ENCODE data around the gene ODAD4.

ODAD4 gene

GRCh38 chr17:41966463-41967140 is 36.2 kb downstream of the ODAD4 start, which contains the start of gene CNP:
Gene CNP, plus strand, starts transcription at chr17:41966795. Its CDS starts 90 bp downstream, at chr17:41966885.
- peak; percentile 83 to 84 for DNase-seq (ENCODE audit: low read depth in 1 of 2, low spot score in 1 of 2)
- Histone ChIP-seq H3K4me3 (replicated peaks; ENCODE audit: insufficient read depth, low read length) (peak within 1 kb of the TSS; percentile 76), H3K27ac (replicated peaks) (peak within 1 kb of the TSS; percentile 79), H3K27me3 (ENCODE audit: insufficient read depth, poor library complexity, severe bottlenecking) (no peaks in the 10 kb centered on the region)
- TF ChIP-seq POLR2AphosphoS5 (IDR thresholded peaks at IDR 0.05; ENCODE audit: low read depth): peak; percentile 49
- TF ChIP-seq REST (IDR thresholded peaks at IDR 0.05; ENCODE audit: insufficient replicate concordance, low read depth): no peak
- no peak for TF ChIP-seq GABPA (IDR thresholded peaks at IDR 0.05; ENCODE audit: low read depth)

DNA sequence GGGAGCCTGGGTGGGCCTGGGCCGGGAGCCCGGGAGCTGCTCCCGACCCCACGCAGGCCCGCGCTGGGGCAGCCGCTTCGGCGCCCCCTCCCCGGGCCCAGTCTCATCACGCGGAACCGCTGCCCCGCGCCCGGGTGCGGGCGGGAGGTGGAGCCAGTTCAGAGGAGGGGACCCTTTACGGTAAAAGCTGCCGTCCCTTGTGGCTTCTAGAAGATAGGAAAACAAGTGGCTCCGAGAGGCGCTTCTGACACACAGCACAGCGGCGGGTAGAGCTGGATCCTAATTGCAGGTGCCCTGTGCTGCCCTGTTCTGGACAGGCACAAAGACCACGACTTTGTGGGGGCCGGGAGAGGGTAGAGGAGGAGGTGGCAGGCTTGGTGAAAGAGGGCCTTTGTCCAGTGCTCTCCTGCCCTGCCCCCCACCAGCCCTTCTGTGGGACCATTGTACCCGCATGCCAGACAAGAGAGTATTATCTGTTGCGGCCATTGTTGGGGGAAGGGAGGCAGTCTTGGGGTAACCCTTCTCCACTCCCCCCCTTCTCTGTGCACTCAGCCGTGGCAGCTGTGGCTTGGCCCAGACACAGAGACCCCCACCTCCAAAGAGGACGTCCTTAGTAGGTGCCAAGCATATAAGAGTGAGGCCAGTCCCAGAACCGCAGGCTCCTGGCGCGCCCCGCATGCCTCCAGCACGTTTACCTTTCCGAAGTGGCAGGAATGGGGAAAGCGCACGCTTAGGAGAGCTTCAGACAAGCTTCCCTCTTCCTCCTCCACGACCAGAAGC is 36.9 kb downstream of the ODAD4 start:
- Histone ChIP-seq H3K27ac (replicated peaks) (peak overlapping the region; percentile 79), H3K27me3 (ENCODE audit: insufficient read depth, poor library complexity, severe bottlenecking) (no peaks in the 10 kb centered on the region), H3K4me3 (replicated peaks; ENCODE audit: insufficient read depth, low read length) (peak overlapping the region; percentile 76)
- TF ChIP-seq POLR2AphosphoS5 (IDR thresholded peaks at IDR 0.05; ENCODE audit: low read depth) (no peak; the same call in 1 of the 2 replicates), REST (IDR thresholded peaks at IDR 0.05; ENCODE audit: insufficient replicate concordance, low read depth) (no peak), GABPA (IDR thresholded peaks at IDR 0.05; ENCODE audit: low read depth) (no peak), SPI1 (IDR thresholded peaks at IDR 0.05; ENCODE audit: borderline replicate concordance, low read depth) (no peak)
- TF ChIP-seq, protein P1, sequence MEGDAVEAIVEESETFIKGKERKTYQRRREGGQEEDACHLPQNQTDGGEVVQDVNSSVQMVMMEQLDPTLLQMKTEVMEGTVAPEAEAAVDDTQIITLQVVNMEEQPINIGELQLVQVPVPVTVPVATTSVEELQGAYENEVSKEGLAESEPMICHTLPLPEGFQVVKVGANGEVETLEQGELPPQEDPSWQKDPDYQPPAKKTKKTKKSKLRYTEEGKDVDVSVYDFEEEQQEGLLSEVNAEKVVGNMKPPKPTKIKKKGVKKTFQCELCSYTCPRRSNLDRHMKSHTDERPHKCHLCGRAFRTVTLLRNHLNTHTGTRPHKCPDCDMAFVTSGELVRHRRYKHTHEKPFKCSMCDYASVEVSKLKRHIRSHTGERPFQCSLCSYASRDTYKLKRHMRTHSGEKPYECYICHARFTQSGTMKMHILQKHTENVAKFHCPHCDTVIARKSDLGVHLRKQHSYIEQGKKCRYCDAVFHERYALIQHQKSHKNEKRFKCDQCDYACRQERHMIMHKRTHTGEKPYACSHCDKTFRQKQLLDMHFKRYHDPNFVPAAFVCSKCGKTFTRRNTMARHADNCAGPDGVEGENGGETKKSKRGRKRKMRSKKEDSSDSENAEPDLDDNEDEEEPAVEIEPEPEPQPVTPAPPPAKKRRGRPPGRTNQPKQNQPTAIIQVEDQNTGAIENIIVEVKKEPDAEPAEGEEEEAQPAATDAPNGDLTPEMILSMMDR (IDR thresholded peaks at IDR 0.05; ENCODE audit: insufficient read depth, low read length): no peak
- DNase-seq (ENCODE audit: low read depth in 1 of 2, low spot score in 1 of 2): peak in 1 of 2 experiments; percentile 14

- DNase-seq (ENCODE audit: low read depth in 1 of 2, low spot score in 1 of 2): no peak
- Histone ChIP-seq H3K27me3 (ENCODE audit: insufficient read depth, poor library complexity, severe bottlenecking) (no peaks in the 10 kb centered on the region), H3K4me3 (replicated peaks; ENCODE audit: insufficient read depth, low read length) (peak overlapping the region; percentile 76), H3K27ac (replicated peaks) (no peak overlapping the region)
- TF ChIP-seq POLR2AphosphoS5 (IDR thresholded peaks at IDR 0.05; ENCODE audit: low read depth) (peak; percentile 32; the same call in 1 of the 2 replicates), GABPA (IDR thresholded peaks at IDR 0.05; ENCODE audit: low read depth) (no peak)
These were observed 37.6 kb downstream of the ODAD4 start for GRCh38 chr17:41967921-41968578.

GRCh38 chr17:41968676-41969075 is 38.3 kb downstream of the ODAD4 start:
- H3K27me3 ChIP-seq (ENCODE audit: insufficient read depth, poor library complexity, severe bottlenecking): no peaks in the 10 kb centered on the region

More at GRCh38 chr17:41968676-41969075, 38.3 kb downstream of the ODAD4 start:
- no peak for DNase-seq (ENCODE audit: low read depth in 1 of 2, low spot score in 1 of 2)
- no peak for TF ChIP-seq SPI1 (IDR thresholded peaks at IDR 0.05; ENCODE audit: borderline replicate concordance, low read depth)
- TF ChIP-seq, protein P1 (IDR thresholded peaks at IDR 0.05; ENCODE audit: insufficient read depth, low read length): no peak
- no peak for TF ChIP-seq GABPA (IDR thresholded peaks at IDR 0.05; ENCODE audit: low read depth)
- TF ChIP-seq POLR2AphosphoS5 (IDR thresholded peaks at IDR 0.05; ENCODE audit: low read depth): no peak
- no peak for TF ChIP-seq REST (IDR thresholded peaks at IDR 0.05; ENCODE audit: insufficient replicate concordance, low read depth)
- no peak overlapping the region for H3K27ac ChIP-seq (replicated peaks)
- no peak overlapping the region for H3K4me3 ChIP-seq (replicated peaks; ENCODE audit: insufficient read depth, low read length)

All from HL-60 (cell line).